HUDEP-2 (cell line): ENCODE measurements around the gene DCAKD.

ENCODE experiments used
- DNase-seq, 76 experiments: peaks; one replicate each; lab custom pipeline; 2025; ENCODE audit not compliant: unreplicated experiment in 76 of 76; lab: John Stamatoyannopoulos, UW

DCAKD gene

GRCh38 chr17:44977814-44978550 is 73.5 kb downstream of the DCAKD start:
- DNase-seq: no peak

DNA sequence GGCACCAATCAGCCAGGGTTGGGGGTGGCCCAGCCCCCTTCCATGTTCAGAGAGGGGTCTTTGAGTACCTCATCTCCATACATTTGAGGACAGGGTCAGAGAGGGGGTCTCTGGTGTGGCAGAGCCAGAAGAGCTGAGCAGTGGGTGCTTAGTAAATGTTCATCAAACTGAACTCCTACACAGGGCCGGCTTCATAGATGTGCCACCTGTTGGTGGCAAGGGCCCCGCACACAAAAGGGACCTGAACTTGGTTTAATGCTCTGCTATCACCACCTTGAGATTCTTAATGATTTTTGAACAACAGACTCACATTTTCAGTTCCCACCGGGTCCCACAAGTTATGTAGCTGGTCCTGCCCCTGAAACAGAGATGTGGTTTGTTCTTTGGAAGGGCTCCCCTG is 74.4 kb downstream of the DCAKD start:
- DNase-seq: peak in 1 of 76 experiments; percentile 18

DNA sequence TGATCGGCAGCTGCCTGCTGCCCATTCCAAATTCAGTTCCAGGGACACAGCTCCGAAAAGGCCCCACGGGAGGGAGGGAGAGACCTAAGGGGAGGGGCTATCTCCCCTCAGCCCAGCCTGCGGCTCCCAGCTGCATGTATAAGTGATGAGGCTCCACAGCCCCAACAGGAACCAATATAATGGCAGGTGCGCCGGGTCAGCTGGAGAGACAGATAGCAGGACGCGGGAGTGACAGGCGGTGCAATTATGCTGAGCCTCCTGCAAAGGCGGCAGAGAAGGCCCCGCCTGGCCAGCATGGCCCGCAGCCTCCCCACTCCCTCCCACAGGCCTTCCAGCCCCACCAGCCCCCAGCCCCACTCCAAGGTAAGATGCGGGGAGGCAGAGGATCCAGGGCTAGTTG is 75.2 kb downstream of the DCAKD start:
- no peak for DNase-seq
